ENCODE data around the gene PIWIL4.

The PIWIL4 gene

DNA sequence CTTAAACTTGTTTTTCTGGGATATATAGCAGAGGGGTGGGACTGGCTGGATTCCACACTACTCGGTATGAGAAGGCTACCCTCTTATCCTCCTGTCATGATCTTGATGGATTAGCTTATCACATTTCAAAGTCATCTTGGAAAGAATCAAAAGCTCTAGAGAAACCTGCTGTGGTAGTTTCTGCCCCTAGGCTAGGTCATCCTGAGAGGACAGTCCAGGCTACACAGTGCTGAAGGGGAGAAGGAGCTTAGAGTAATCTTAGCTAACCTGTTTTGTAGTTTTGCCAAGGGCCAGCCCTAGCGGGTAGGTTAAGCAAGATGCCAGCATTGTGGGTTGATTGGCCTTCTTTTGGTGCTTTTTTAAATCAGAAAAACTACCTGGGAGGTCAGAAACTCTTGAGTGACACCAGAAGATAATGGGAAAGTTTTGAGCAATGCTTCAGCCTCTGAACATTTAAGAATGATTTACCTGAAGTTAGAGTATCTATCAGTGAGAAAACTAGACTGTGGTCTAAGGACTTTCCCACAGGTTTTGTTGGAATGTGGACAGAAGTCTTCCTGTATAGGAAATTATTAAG is 21.3 kb downstream of the PIWIL4 start:
- H3K9ac ChIP-seq (ENCODE audit: low read depth, low read length), result no peak overlapping the region
- DNase-seq (no peak), ATAC-seq (ENCODE audit: insufficient read depth, low read depth) (no peak)
- H3K36me3 ChIP-seq (ENCODE audit: insufficient read depth, low read length), result no peaks in the 10 kb centered on the region
- H3K4me3 ChIP-seq (ENCODE audit: low read depth in 1 of 2, low read length in 2 of 2), result no peak overlapping the region
- H2AFZ ChIP-seq (ENCODE audit: low read depth, low read length), result no peak overlapping the region
- no peak overlapping the region for H3K4me2 ChIP-seq (ENCODE audit: insufficient read depth, low read length)
- no peaks in the 10 kb centered on the region for H3K79me2 ChIP-seq (ENCODE audit: insufficient read depth, low read length)
- no peak overlapping the region for H3K27ac ChIP-seq (ENCODE audit: low read length)
- no peaks in the 10 kb centered on the region for H3K9me3 ChIP-seq (ENCODE audit: insufficient read depth, low read length, severe bottlenecking)
- no peaks in the 10 kb centered on the region for H4K20me1 ChIP-seq (ENCODE audit: insufficient read depth, low read length)
- H3K4me1 ChIP-seq (ENCODE audit: insufficient read depth, low read length), result no peaks in the 10 kb centered on the region
- TF ChIP-seq, protein P1, sequence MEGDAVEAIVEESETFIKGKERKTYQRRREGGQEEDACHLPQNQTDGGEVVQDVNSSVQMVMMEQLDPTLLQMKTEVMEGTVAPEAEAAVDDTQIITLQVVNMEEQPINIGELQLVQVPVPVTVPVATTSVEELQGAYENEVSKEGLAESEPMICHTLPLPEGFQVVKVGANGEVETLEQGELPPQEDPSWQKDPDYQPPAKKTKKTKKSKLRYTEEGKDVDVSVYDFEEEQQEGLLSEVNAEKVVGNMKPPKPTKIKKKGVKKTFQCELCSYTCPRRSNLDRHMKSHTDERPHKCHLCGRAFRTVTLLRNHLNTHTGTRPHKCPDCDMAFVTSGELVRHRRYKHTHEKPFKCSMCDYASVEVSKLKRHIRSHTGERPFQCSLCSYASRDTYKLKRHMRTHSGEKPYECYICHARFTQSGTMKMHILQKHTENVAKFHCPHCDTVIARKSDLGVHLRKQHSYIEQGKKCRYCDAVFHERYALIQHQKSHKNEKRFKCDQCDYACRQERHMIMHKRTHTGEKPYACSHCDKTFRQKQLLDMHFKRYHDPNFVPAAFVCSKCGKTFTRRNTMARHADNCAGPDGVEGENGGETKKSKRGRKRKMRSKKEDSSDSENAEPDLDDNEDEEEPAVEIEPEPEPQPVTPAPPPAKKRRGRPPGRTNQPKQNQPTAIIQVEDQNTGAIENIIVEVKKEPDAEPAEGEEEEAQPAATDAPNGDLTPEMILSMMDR (IDR thresholded peaks at IDR 0.05; ENCODE audit: borderline replicate concordance, extremely low read depth, low read length, poor library complexity, severe bottlenecking), result no peak
- TF ChIP-seq EZH2 (IDR thresholded peaks at IDR 0.05; ENCODE audit: borderline replicate concordance, low read depth, low read length, severe bottlenecking), result no peak
- no peaks in the 10 kb centered on the region for H3K27me3 ChIP-seq (ENCODE audit: insufficient read depth, low read length, poor library complexity)

DNA sequence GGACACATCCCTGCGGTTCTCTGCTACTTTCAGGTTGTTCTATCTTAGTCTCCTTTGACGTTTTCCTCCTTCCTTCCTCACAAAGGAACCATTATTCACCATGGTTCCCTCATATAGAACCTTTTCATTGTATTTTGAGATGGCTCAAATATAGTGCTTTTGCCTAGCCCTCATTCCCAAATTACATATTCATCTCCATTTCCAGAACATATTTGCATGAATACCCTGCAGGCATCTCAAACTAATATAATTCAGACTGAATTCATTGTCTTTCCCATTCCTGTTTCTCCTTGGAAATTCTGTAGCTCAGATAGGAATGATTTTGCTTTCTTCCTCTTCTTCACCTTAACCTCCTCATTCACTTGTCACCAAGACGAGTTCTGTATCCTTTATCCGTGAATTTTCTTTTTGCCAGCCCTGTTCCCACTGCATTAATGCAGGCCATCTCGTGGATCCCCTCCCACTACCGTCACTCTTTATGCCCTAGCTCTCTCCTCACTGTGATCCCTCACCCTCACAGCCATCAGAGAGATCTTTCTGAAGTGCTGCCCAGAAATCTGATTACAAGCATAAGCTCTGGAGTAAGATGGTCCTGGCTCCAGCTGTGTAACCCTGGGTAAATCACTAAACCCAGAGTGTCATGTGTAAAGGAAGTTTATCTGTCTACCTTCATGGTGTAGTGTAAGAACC is 23.3 kb downstream of the PIWIL4 start:
- H4K20me1 ChIP-seq (ENCODE audit: insufficient read depth, low read length), result no peaks in the 10 kb centered on the region
- no peak overlapping the region for H3K4me3 ChIP-seq (ENCODE audit: low read depth in 1 of 2, low read length in 2 of 2)
- H3K27me3 ChIP-seq (ENCODE audit: insufficient read depth, low read length, poor library complexity), result no peaks in the 10 kb centered on the region
- no peak overlapping the region for H2AFZ ChIP-seq (ENCODE audit: low read depth, low read length)
- H3K4me1 ChIP-seq (ENCODE audit: insufficient read depth, low read length), result no peaks in the 10 kb centered on the region
- no peak overlapping the region for H3K4me2 ChIP-seq (ENCODE audit: insufficient read depth, low read length)
- H3K9me3 ChIP-seq (ENCODE audit: insufficient read depth, low read length, severe bottlenecking), result no peaks in the 10 kb centered on the region
- DNase-seq, result no peak
- TF ChIP-seq, protein P1 (IDR thresholded peaks at IDR 0.05; ENCODE audit: borderline replicate concordance, extremely low read depth, low read length, poor library complexity, severe bottlenecking), result no peak
- TF ChIP-seq EZH2 (IDR thresholded peaks at IDR 0.05; ENCODE audit: borderline replicate concordance, low read depth, low read length, severe bottlenecking), result no peak
- no peak overlapping the region for H3K27ac ChIP-seq (ENCODE audit: low read length)
- no peaks in the 10 kb centered on the region for H3K79me2 ChIP-seq (ENCODE audit: insufficient read depth, low read length)
- ATAC-seq (ENCODE audit: insufficient read depth, low read depth), result no peak
- no peak overlapping the region for H3K9ac ChIP-seq (ENCODE audit: low read depth, low read length)
- H3K36me3 ChIP-seq (ENCODE audit: insufficient read depth, low read length), result no peaks in the 10 kb centered on the region

DNA sequence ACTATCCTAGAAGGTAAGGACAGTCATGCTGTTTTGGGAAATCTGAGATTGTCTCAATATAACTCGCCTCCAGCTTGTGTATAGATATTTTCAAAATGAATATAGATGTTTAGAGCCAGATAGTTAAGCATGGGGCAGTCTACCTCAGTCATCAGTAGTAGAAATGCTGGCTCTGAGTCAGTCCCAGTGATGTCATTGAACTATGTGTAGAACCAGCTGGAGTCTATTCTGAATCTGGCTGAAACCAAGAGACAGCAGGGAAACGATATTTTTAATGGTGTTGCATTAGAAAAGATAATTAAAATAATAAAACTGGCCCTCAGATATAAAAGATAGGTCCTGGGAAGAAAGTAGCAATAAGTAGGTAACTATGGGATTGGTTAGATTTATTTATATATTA is 25.9 kb downstream of the PIWIL4 start:
- no peak overlapping the region for H3K9ac ChIP-seq (ENCODE audit: low read depth, low read length)
- H3K27me3 ChIP-seq (ENCODE audit: insufficient read depth, low read length, poor library complexity), result no peaks in the 10 kb centered on the region
- H3K4me2 ChIP-seq (ENCODE audit: insufficient read depth, low read length), result no peak overlapping the region
- no peaks in the 10 kb centered on the region for H4K20me1 ChIP-seq (ENCODE audit: insufficient read depth, low read length)
- no peaks in the 10 kb centered on the region for H3K79me2 ChIP-seq (ENCODE audit: insufficient read depth, low read length)
- no peak overlapping the region for H3K4me3 ChIP-seq (ENCODE audit: low read depth in 1 of 2, low read length in 2 of 2)
- H3K9me3 ChIP-seq (ENCODE audit: insufficient read depth, low read length, severe bottlenecking), result no peaks in the 10 kb centered on the region
- ATAC-seq (ENCODE audit: insufficient read depth, low read depth) (no peak), DNase-seq (no peak)
- H2AFZ ChIP-seq (ENCODE audit: low read depth, low read length), result no peak overlapping the region
- H3K36me3 ChIP-seq (ENCODE audit: insufficient read depth, low read length), result no peaks in the 10 kb centered on the region
- H3K4me1 ChIP-seq (ENCODE audit: insufficient read depth, low read length), result no peaks in the 10 kb centered on the region
- no peak overlapping the region for H3K27ac ChIP-seq (ENCODE audit: low read length)
- TF ChIP-seq, protein P1 (IDR thresholded peaks at IDR 0.05; ENCODE audit: borderline replicate concordance, extremely low read depth, low read length, poor library complexity, severe bottlenecking), result no peak
- TF ChIP-seq EZH2 (IDR thresholded peaks at IDR 0.05; ENCODE audit: borderline replicate concordance, low read depth, low read length, severe bottlenecking), result no peak
